Activated T-helper 1 cell treated with anti-CD3 and anti-CD28 coated beads, Interleukin-2, amount 50 U/mL, for 16 hours (primary cell): ENCODE measurements around the gene P2RX6.
"Not testable (repeated sequence)": the region's sequence is repeated elsewhere in the genome, so short reads cannot be mapped to it uniquely, and the experiment has no call there.

Experiments
- DNase-seq, 2 donors: peaks; one replicate each; pipeline ENCODE4 v3.0.0-alpha.2; 2020; ENCODE audit warnings: low read depth in 1 of 2, low spot score in 1 of 2

The P2RX6 gene

DNA sequence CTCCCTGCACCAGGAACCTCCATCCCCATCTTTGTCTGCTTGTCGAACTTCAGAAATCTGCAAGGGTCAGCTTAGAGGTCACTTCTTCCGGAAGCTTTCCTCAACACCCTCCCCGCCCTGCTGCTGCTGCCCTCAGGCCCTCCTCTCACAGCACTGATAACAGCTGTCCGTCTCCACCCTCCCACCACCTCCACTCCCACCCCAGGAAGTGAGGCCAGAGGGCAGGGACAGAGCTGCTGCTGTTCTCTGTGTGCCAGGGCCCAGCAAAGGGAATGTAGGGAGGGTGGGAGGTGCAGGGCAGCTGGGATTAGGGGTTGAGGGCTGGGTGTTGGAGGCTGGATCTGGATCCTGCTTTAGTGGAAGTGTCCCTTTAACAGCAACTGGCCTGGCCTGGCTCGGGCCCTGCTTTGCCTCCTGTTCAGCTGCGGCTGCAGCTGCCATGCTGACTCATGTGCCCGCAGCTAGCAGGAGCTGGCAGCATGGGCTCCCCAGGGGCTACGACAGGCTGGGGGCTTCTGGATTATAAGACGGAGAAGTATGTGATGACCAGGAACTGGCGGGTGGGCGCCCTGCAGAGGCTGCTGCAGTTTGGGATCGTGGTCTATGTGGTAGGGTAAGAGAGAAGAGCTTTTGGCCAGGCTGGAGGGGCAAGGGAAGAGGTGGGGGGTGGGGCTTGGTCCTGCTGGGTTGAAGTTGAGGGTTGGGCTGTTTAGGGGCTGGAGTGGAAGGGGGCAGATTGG lies at the start of gene P2RX6:
Gene P2RX6 (plus strand): TSS at position 440 of the 740 bp plus-strand sequence. CDS start 10 bp downstream, at position 450.
- no peak for DNase-seq

DNA sequence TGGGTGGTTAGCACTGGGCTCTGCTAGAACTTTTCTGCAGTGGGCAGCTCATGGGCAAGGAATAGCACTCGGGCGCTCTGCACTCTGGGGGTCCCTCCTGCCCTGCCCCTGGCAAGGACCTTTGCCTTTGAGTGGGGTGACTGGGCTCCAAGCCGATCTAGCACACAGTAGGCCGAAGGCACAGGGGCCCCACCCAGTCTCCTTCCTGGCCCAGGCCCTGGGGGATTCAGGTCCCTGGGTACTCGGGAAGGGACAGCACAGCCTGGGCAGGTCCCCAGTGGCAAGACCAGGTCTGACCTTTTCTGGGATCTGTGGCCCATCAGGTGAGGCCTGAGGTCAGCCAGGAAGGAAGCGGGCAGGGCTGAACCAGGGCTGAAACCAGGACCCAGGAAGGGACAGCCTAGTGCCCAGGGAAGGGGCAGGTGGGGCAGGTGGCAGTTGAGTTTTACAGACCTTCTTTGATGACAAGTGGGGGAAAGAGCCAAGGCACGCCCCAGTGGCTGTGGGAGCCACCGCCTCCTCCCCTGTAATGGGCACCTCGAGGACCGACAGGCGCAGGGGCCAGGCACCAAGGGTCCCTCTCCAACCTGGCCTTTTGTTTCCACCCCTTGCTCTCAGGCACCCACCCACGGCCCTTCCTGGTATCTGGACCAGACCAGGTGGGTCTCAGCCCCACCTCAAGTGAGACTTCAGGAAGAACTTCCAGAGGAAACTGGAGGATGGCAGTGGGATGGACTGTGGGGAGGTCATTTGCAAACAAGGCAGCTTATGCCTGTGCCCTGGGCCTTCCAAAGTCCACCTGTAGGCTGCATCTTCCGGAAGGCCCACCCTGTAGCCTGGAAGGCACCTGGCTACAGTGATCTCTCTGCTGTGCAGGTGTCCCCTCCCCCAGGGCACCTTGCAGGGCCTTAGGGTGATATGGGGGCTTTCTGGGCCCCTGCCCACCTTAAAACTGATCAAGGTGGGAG lies 48.8 kb upstream of the P2RX6 start:
- DNase-seq, result no peak

DNA sequence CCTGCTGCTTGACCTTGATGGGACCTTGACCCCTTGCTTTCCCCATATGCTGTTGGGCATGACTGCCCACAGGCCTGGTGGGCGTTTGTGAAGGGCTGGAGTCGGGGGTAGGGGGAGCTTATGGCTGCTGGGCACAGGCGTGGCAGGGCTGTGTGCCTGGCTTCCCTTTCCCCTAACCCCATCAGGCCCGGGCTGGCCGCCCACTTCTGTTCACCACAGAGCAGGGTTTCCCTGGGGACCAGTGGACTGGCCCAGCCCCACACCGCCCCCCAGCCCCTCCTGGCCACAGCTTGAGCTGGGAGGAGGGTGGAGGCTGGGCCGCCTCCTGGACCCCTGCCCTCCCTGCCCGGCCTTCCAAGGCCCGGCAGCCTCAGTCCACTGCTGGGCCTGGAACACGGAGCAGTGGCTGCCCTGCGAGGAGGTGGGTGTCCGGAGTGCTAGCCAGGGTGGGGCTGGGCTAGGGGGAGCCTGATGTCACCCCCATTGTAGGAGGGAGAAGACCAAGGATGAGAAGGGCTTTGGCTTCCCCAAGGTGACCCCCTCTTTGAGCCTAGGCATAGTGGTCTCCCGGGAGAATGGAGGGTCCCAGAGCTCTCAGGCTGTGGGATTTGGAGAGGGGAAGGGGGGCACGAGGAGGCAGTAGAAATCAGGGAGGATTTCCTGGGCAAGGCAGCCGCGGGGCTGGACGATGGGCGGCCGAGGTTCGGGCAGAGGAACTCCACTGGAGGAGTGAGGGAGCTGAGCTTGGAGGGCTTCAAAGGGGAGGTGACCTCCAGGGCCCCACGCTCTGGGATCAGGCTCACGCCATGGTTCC lies 47.9 kb upstream of the P2RX6 start, which contains the start of gene AIFM3:
Gene AIFM3 (plus strand): TSS at position 373 of the 814 bp plus-strand sequence. CDS start 690 bp downstream, outside the sequence.
- no peak for DNase-seq

DNA sequence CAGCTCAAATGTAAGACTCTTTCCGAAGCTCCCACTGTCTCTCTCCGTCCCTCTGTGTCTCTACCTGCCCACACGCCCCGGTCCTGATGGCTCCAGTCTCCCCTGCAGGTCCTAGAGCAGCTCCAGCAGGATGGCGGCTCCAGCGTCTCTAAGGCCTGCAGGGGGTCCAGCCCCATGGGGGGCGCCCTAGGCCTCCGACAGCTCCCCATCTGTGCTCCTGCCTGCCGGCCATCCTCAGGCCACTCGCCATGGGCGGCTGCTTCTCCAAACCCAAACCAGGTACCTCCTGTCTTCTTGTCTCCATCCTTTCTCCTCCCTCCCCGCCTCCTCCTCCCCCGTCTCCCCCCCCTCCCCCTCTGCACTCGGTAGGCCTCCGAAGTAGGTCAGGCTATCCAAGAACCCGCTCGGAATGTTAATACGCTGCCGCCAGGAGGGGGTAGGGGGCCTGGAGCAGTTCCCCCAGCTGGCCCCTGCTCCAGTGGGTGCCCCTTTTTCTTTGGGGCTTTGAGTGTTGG lies 47.2 kb upstream of the P2RX6 start:
- no peak for DNase-seq

DNA sequence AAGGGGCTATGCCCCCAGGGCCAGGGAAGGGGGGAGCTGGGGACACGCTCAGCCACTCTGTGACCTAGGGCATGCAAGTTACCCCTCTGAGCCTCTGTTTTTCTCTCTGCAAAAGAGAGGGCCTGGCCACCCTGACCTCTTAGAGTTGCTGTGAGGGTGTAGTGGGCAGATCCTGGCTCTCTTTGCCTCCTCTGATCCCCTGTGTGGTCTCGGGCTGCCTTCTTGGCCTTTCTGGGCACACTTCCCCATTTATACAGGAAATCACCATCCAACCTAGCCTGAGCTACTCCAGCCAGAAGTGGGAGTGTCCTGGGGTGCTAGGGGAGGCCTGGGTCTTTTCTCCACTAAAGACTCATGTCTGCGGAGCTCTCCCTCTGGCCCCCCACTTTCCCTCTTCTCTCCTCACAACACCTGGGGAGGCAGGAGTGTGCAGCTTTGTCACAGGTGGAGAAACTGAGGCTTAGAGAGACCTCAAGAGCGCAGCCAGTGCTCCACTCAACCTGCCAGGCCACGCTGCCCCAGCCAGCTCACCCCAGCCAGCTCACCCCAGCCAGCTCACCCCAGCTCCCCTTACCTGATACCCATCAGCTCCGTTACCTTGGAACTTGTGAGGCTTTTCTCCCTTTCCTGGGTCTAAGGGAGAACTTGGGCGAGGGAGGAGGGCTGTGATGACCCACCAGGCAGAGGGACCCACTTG lies 46.5 kb upstream of the P2RX6 start:
- no peak for DNase-seq

DNA sequence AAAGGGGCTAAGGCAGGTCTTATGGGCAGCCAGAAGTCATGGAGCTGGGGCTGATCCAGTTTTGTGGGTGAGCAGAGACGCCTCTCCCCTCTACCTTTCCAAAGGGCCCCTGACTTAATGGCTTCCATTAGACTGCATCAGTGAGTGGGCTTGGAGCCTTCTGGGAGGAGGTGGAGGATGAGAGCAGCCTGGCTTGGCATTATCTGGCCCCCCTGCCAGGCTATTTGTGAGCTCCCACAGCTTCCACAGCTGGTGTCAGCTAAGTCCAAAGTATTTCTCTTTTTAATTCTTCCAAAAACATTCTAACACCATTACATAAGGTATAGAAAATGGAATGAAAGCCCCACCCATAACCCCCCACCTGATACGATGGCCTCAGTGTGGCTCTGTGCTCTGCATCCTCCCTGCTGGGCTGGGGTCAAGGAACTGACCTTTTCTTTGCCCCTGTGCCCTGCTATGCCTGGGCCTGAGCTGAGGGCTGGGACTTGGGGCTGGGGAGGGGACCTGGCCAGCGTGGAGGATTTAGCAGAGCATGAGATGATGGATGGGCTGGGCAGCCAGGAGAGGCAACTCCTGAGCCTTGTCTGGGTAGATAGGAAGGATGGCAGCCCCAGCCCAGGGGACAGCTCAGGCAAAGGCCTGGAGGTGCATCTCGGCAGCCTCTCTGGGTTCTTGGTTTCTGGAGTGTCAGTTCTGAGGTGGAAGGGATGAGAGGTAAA lies 43.9 kb upstream of the P2RX6 start:
- DNase-seq, result no peak

DNA sequence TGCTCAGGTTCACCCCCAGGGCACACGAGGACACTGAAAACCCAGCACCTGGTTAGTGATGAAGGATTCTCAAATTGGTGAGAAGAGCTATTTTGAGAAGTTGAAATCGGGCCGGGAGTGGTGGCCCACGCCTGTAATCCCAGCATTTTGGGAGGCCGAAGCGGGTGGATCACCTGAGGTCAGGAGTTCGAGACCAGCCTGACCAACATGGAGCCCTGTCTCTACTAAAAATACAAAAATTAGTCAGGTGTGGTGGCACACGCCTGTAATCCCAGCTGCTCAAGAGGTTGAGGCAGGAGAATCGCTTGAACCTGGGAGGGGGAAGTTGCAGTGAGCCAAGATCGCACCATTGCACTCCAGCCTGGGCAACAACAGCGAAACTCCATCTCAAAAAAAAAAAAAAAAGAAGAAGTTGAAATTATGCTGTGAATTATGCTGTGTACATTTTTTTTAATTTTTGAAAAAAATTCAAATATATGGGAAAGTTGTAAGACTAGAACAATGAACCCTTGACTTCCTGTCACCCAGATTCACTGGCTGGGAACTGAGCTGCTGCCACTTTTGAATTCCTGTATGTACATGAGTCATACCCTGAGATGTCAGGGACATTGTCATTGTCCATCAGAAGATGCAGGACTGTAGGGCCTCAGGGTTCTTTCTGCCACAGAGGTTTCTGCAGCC lies 42.8 kb upstream of the P2RX6 start:
- DNase-seq, result not testable (repeated sequence)

DNA sequence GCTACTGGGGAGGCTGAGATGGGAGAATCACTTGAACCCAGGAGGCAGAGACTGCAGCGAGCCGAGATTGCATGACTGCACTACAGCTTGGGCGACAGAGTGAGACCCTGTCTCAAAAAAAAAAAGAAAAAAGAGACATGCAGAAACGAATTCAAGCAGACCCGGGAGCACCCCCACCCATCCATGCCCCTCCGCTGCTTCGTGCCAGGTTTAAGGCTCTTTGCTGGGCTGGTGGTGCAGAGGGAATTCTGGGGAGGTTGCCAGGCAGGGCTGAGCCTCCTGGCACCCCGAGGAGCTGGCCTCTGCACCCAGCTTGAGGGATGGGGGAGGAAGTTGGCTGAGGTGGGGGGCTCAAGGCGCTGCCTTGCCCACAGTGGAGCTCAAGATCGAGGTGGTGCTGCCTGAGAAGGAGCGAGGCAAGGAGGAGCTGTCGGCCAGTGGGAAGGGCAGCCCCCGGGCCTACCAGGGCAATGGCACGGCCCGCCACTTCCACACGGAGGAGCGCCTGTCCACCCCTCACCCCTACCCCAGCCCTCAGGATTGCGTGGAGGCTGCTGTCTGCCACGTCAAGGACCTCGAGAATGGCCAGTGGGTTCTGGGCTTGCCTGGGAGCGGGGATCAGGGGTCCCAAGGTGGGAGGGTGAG lies 41.9 kb upstream of the P2RX6 start:
- DNase-seq, result no peak

DNA sequence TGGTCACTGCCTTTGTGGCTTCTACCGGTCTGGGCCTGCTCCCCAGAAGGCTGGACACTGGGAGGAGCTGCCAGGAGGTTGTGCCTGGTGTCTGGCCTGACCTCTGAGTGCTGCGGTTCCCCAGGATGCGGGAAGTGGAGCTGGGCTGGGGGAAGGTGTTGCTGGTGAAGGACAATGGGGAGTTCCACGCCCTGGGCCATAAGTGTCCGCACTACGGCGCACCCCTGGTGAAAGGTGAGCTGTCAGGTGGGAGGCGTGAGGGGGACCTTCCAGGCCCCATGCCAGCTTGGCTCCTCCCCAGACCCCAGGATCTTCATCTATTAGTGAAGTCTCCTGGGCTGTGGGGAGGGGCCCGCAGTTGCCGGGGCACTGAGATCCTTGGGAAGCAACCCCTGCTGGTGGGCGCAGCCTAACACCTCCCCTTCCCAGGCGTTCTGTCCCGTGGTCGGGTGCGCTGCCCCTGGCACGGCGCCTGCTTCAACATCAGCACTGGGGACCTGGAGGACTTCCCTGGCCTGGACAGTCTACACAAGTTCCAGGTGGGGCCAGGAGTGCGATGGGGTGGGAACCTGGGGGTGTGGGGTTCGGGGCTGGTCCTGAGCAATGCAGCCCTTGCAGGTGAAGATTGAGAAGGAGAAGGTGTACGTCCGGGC lies 41.2 kb upstream of the P2RX6 start:
- no peak for DNase-seq

DNA sequence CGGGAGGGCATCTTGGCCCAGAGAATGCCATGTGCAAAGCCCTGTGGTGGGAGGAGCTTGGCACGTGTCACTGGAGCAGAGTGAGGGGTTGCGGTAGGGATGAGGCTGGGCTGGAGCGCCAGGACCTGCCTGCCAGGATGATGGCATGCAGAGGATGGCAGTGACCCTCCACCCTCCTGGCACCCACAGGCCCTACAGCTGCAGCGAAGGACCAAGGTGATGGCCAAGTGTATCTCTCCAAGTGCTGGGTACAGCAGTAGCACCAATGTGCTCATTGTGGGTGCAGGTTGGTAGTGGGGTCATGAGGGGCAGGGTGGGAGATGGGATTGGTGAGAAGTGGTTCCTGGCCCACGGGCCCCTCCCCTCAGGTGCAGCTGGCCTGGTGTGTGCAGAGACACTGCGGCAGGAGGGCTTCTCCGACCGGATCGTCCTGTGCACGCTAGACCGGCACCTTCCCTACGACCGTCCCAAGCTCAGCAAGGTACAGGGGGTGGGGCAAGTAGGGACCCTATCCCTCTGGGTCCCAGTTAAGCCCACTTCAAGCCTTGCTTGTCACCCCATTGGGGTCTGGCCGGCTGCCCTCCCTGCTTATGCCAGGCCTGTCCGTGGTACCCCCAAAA lies 40.5 kb upstream of the P2RX6 start:
- no peak for DNase-seq

DNA sequence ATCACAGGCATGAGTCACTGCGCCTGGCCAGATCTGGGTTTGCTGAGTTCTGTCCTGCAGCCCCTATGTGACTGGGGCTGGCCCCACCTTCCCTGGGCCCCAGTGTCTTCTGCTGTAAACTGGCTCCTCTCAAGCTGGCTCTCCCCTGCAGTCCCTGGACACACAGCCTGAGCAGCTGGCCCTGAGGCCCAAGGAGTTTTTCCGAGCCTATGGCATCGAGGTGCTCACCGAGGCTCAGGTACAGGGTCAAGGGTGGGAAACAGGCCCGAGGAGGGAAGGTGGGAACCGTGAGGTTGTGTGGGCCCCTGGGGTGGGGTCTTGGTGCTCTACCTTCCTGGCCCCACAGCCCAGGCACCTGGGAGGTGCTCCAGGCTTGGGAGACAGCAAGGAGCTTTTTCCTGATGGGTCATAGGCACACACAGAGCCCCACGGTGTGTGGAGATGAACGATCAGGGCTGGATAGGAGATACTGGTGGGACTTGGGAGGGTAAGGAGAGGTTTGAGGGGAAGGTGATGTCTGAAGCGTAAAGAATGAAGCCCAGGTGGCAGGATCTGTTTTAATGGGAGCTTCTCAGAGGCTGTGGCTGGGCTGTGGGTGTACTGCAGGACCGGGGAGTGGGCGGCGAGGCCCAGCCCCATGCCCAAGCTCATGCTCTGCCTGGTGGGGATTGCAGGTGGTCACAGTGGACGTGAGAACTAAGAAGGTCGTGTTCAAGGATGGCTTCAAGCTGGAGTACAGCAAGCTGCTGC lies 39.2 kb upstream of the P2RX6 start:
- no peak for DNase-seq

DNA sequence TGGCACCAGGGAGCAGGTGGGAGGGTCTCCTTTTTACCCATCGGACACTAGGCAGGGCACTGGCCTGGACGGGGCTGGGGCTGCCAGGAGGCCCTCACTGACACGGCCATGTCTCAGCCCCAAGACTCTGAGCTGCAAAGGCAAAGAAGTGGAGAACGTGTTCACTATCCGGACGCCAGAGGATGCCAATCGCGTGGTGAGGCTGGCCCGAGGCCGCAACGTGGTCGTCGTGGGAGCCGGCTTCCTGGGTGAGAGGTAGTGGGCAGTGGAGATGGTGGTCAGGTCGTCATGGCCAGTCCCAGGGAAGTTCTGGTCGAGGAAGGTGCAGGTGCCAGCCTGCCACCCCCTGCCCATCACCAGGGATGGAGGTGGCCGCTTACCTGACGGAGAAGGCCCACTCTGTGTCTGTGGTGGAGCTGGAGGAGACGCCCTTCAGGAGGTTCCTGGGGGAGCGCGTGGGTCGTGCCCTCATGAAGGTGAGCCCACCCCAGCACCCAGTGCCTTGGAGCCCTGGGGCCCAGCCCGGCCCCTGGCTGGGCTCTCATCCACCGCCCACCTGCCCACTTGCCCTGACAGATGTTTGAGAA lies 38.6 kb upstream of the P2RX6 start:
- no peak for DNase-seq

DNA sequence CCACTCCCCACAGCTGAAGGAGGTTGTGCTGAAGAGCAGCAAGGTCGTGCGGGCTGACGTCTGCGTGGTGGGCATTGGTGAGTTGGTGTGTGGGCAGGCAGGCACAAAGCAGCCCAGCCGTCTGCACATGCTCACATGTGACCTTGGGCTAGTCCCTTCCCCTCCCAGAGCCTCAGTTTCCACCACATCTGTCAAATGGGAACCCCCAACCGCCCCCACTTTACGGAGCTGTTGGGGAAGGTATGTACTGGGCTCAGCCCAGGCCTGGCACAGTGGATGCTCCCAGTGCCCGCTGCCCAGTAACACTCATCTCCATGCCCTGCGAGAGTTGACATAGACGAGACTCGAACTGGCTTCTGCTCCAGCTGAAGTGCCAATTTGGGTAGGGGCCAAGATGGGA lies 37.9 kb upstream of the P2RX6 start:
- DNase-seq, result no peak

DNA sequence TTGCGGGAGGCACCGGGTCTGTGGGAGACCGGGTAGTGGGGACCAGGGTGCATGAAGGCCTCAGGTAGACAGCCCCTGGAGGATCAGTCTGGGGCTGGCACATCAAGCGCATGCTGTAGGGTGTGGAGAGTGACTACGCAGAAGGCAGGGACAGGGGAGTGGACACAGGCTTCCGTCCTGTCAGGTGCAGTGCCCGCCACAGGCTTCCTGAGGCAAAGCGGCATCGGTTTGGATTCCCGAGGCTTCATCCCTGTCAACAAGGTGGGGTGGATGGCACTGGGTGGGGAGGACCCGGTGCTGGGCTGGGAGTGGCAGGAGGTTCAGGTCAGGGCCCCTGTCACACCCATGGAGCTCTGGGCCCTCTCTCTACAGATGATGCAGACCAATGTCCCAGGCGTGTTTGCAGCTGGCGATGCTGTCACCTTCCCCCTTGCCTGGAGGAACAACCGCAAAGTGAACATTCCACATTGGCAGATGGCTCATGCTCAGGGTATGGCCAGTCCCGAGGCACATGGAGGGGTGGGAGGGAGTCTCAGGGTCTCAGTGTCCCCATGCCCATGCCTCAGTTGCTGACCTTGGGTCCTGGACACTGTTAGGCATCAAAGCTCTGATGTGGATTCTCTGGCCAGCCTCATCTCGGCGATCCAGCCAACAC lies 37.3 kb upstream of the P2RX6 start:
- no peak for DNase-seq

DNA sequence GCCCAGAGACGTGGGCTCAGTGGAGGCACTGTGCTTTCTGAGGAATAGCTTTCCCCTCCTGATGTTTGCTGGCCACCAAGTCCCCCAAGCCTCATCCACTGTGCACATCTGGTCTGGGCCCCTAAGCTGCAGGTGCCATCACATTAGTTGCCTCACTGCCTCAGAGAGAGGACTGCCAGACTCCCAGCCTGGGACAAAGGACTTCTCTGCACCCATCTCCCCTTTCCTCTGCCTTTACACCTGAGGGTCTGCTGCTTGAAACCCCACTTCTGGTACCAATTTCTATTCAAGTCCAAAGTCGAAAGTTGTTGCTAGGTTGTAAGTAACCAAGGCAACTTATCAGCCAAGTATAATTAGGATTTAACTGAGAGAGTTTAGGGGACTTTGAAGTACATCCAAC lies 36.5 kb upstream of the P2RX6 start:
- DNase-seq, result no peak

DNA sequence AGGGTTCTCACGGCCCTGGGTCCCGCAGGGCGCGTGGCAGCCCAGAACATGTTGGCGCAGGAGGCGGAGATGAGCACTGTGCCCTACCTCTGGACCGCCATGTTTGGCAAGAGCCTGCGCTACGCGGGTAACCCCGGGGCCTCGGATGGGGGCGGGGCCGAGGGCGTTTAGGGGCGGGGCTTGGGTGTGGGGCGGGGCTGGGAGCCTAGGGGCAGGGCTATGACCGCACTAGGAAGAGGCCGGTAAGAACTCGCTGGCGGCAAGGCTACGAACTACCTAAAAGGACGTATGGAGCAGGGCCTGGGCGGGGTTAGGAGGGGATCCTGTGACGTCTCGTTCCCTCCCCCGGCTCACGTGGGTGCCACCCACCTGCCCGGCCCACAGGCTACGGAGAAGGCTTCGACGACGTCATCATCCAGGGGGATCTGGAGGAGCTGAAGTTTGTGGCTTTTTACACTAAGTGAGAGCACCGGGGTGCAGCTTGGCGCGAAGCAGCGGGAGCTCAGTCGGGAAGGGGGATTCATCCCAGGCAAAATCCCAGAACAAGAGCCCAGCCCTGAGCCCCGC lies 35.6 kb upstream of the P2RX6 start:
- peak in 1 of 2 donors; percentile 41 for DNase-seq
